ENCODE measurements around the gene TMC8. TPM values are rescaled to one million over a fixed set of nuclear protein-coding genes. Genes with fewer than 3 reads are reported as not detected.

The TMC8 gene
- total and polyA plus RNA-seq, 2 of the 8 experiments (the other 6 are each of a cell fraction or from before 2014, with no cell fraction given), result 1.00 to 2.8 TPM

DNA sequence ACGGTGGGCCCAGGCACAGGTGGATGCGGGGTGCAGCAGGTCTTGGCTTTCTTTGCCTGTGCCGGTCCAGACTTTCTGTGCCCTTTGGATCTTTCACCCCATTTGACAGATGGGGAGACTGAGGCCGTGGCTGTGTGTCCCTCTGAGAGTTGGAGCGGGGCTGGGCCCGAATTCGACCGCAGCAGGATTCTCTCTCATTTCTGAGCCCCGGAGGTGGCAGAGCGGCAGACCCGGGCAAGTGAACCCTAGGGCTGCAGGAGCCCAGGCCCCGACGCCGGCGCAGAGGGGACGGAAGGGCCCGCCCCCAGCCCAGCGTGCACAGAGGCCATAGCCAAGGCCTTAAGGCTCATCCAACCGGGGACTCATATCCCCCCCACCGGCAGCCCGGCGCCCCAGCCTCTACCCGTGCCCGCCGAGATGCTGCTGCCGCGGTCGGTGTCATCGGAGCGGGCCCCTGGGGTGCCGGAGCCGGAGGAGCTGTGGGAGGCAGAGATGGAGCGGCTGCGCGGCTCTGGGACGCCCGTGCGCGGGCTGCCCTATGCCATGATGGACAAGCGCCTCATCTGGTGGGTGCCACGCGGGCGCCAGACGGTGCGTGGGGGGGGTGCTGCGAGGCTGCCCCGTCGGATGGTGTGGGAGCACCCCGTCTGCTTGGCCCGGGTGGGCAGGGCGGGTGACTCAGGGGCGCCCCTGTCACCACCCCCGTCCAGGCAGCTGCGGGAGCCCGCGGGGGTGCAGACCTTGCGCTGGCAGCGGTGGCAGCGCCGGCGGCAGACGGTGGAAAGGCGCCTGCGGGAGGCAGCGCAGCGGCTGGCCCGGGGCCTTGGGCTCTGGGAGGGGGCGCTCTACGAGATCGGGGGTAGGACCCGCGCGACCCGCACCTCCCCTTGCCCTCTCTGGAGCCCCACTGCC lies 857 bp downstream of the TMC8 start (continued):
- TF ChIP-seq CTBP2 (IDR thresholded peaks at IDR 0.05; ENCODE audit: borderline replicate concordance, insufficient read depth, insufficient read length, low read length), result no peak
- peak; percentile 48 for TF ChIP-seq KDM4A (IDR thresholded peaks at IDR 0.05; ENCODE audit: low read depth, low read length, severe bottlenecking)
- peak; percentile 65; the same call in 1 of the 2 replicates for TF ChIP-seq KDM1A (IDR thresholded peaks at IDR 0.05; ENCODE audit: borderline replicate concordance, low read length)
- TF ChIP-seq SP4 (IDR thresholded peaks at IDR 0.05; ENCODE audit: low read length), result no peak
- TF ChIP-seq RAD21 (IDR thresholded peaks at IDR 0.05 in 1 of 2, conservative IDR thresholded peaks at IDR 0.05 in 1 of 2; ENCODE audit: low read depth in 2 of 2, low read length in 2 of 2), result no peak

Data from H1 (cell line).